ENCODE data around the gene ABITRAM.
"Not testable (repeated sequence)": the region's sequence is repeated elsewhere in the genome, so short reads cannot be mapped to it uniquely, and the experiment has no call there.

The ABITRAM gene

GRCh38 chr9:108933231-108933717 lies 926 bp upstream of the ABITRAM start:
- no peak for DNase-seq

- DNase-seq = peak; percentile 57
These were observed 380 bp upstream of the ABITRAM start, which contains the start of gene ELP1 for GRCh38 chr9:108933718-108934322. Gene ELP1 (minus strand): TSS chr9:108934124. CDS start chr9:108931146, 2,978 bp downstream.

GRCh38 chr9:108937561-108938305 lies 3.5 kb downstream of the ABITRAM start:
- no peak for DNase-seq

GRCh38 chr9:108939975-108940374 lies 5.8 kb downstream of the ABITRAM start:
- DNase-seq = no peak

GRCh38 chr9:108950168-108950567 lies 16.0 kb downstream of the ABITRAM start:
- no peak for DNase-seq

- DNase-seq = no peak
These were observed 17.4 kb downstream of the ABITRAM start for GRCh38 chr9:108951578-108951977.

GRCh38 chr9:108953983-108954574 lies 19.9 kb downstream of the ABITRAM start:
- no peak for DNase-seq

- no peak for DNase-seq
These were observed 21.9 kb downstream of the ABITRAM start for GRCh38 chr9:108956022-108956630.

- DNase-seq = no peak
These were observed 22.4 kb downstream of the ABITRAM start for GRCh38 chr9:108956631-108957026.

GRCh38 chr9:108960331-108960730 lies 26.1 kb downstream of the ABITRAM start:
- DNase-seq = no peak

- no peak for DNase-seq
These were observed 27.0 kb downstream of the ABITRAM start for GRCh38 chr9:108961151-108961550.

GRCh38 chr9:108963459-108964143 lies 29.4 kb downstream of the ABITRAM start:
- no peak for DNase-seq

GRCh38 chr9:108967916-108968315 lies 33.7 kb downstream of the ABITRAM start:
- DNase-seq = no peak

GRCh38 chr9:108971392-108971791 lies 37.2 kb downstream of the ABITRAM start:
- not testable (repeated sequence) for DNase-seq

- no peak for DNase-seq
These were observed 38.0 kb downstream of the ABITRAM start for GRCh38 chr9:108972186-108972585.

GRCh38 chr9:108972626-108973209 lies 38.5 kb downstream of the ABITRAM start:
- no peak for DNase-seq

- DNase-seq = no peak
These were observed 39.7 kb downstream of the ABITRAM start for GRCh38 chr9:108973895-108974294.

- DNase-seq = no peak
These were observed 44.0 kb downstream of the ABITRAM start for GRCh38 chr9:108978205-108978604.

- DNase-seq = no peak
These were observed 46.7 kb downstream of the ABITRAM start for GRCh38 chr9:108980893-108981292.

GRCh38 chr9:108983885-108984284 lies 49.7 kb downstream of the ABITRAM start:
- no peak for DNase-seq

Measured in NCI-H1436 treated with DMSO at 0.1 percent for 48 hours (cell line).